ENCODE results near the gene NCBP1.
"Not testable (repeated sequence)": the region's sequence is repeated elsewhere in the genome, so short reads cannot be mapped to it uniquely, and the experiment has no call there.

GRCh38 chr9:97620063-97620462 is 13.6 kb upstream of the NCBP1 start:
- TF ChIP-seq PATZ1 (CRISPR knock-in tag; IDR thresholded peaks at IDR 0.05; ENCODE audit: borderline replicate concordance); RARB (CRISPR knock-in tag; IDR thresholded peaks at IDR 0.05); CSRNP3 (CRISPR knock-in tag; IDR thresholded peaks at IDR 0.05); TOX (CRISPR knock-in tag; IDR thresholded peaks at IDR 0.05; ENCODE audit: borderline replicate concordance); ZFP3 (CRISPR knock-in tag; IDR thresholded peaks at IDR 0.05); ZNF565 (CRISPR knock-in tag; conservative IDR thresholded peaks at IDR 0.05; ENCODE audit: low read depth): not testable (repeated sequence)
